KBM-7 (cell line): Measurements from ENCODE around the gene CTSW.

Experiments used
- DNase-seq: peaks from one replicate; pipeline ENCODE4 v3.0.0-alpha.2; 2015
- in situ Hi-C: fragments of 300-500 bp; cut with MboI; formaldehyde crosslinking; loops from 2 replicates; pipeline ENCODE4 v1.14.3; 2020; ENCODE audit warnings: low sequenced_read_pairs, low pct_unique_long_range_greater_than_20kb, mixed read lengths

The CTSW gene

GRCh38 chr11:65854852-65855837, 24.5 kb upstream of the CTSW start:
- DNase-seq, result no peak
- in situ Hi-C loops, result no loop called here

DNA sequence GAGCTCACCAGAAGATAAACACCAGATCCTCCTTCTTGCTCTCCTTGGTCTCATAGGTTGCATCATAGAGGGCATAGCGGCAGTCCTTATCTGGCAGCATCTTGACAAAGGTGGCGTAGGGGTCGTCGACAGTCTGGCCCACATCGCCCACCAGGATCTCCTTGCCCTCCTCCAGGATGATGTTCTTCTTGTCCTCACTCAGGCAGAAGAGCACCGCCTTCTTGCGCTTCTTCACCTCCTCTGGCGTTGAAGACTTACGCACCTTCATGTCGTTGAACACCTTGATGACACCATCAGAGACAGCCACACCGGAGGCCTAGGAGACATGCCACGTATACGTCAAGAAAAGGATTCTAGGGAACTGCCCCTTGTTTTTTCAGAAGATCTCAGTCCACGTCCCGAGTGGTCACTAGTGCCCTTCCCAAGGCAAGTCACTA, 23.7 kb upstream of the CTSW start:
- DNase-seq, result no peak
- in situ Hi-C loops, result no loop called here

GRCh38 chr11:65856689-65857499, 22.7 kb upstream of the CTSW start:
- DNase-seq, result peak; percentile 83
- in situ Hi-C loops, result no loop called here

DNA sequence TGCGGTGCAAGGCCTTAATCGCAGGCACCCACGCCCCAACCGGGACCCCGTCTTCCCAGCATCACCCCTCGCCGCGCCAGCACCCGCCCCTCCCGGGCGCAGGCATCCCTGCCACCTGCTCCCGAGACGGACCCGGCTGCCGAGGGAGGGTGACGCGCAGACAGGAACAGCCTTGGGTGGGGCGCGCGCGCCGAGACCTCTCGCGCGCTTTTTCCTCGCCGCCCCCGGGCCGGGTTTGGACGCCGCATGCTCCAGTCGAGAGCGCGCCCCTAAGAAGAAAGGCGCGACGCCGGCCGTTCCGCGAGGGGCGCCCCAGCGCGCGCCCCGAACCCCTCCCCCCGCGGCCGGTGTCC, 22.2 kb upstream of the CTSW start:
- in situ Hi-C loops, result no loop called here
- DNase-seq, result no peak

DNA sequence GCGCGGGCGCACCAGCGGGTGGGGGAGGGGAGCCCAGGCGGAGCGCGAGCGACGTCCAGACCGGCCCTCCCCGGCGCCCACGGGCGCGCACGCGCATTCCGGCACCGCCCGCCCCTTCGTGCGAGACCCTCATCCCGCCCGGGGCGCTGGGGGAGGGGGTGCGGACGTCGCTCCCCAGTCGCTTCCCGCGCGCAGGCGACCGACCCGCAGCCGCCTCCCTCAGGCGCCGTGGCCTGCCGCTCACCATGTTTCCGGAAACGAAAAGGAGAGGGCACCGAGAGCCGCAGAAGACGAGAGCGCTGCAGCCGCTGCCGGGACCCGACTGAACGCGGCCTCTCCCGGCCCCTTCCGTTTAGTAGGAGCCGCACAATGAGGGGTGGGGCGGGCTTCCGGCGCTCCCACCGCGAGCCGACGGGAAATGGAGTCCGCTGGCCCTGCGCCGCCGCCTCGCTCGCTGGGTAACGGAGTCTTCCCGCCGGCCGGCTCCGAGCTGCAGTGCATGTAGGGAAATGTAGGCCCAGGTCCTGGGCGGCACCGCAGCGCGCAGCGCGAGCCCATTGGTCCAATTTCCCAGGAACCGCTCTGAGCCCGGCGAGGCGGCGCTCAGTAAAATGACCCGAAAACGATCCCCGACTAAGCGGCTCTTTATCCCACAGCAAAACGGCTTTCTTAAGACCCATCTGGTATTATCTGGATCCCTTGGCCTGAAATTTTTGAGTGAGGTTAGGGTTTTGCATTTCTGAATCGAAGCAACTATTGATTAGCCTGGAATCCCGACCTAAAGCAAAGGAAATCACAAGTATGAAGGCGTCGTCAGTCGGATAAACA, 21.6 kb upstream of the CTSW start, which contains the start of gene CFL1:
CFL1 (minus strand) TSS at position 328 of the 828 bp plus-strand sequence; CDS start at position 247, 81 bp downstream.
- peak; percentile 99 for DNase-seq
- in situ Hi-C loops, result no loop called here

GRCh38 chr11:65858681-65859087, 21.0 kb upstream of the CTSW start:
- in situ Hi-C loops, result no loop called here
- DNase-seq, result no peak

DNA sequence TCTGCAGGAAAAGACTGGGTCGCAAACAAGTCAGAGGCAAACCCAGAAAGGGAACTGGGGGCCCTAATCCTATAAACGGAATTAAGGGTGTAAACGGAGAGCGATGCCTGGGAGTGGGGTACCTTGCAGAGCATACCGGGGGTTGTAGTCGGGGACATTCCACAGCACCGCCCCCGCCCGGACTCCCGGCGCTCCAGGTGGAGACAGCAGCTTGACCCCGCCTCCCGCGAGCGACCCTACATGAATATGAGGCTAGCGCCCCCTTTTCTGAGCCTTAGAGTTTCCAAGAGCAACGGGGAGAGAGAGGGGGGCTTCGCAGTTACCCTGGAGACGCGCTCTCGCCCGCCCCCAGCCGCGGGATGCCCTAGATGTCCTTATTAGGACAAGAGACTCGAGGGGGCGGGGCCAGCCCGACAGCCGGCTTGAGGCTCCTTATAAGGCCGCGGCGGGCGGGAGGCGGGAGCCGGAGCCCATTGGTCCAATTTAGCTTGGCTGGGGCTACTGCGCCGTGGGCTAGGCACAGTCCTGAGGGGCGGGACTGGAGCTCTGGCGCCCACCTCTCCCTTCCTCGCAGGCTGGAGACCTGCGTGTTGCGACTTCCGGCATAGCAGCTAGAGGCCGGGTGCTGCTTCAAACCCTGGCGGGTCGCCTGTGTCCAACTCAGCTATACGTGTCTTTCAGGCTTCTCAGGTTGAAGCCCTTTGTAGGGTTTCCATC, 20.4 kb upstream of the CTSW start:
- in situ Hi-C loops, result no loop called here
- DNase-seq, result peak; percentile 97

DNA sequence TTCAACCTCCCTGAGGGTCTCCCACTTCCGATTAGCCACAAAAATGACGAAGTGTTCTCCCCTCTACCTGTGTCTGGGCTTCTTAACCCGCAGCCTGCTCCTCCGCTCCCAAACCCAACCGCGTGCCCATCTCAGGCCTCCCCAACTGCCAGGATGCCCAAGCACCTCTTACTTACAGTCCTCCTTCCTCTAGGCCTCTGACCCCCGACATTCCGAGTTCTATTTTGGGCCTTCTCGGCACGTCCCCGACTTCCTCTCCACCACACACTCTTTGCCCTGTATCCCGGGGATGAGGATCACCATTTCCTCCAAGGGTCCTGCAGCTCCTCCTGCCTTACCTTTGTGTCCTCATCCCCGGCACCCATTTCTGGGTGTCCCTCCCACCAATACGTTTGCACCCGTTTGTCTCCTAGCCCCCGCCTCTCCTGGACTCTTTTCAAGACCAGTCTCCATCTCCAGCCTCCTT, 19.8 kb upstream of the CTSW start:
- no peak for DNase-seq

GRCh38 chr11:65860278-65861164, 19.1 kb upstream of the CTSW start, which contains the start of gene MUS81:
MUS81 (plus strand) TSS chr11:65860433; CDS start chr11:65860754, 321 bp downstream.
- peak; percentile 99 for DNase-seq
- in situ Hi-C loops, result no loop called here

More for the DNA sequence above, 19.8 kb upstream of the CTSW start:
- in situ Hi-C loops, result no loop called here

- in situ Hi-C loops, result no loop called here
- DNase-seq, result no peak
Measured at GRCh38 chr11:65861165-65861505, 18.5 kb upstream of the CTSW start.

GRCh38 chr11:65861533-65862183, 18.0 kb upstream of the CTSW start:
- no peak for DNase-seq
- in situ Hi-C loops, result no loop called here

- in situ Hi-C loops, result no loop called here
- DNase-seq, result no peak
Measured at GRCh38 chr11:65862191-65862735, 17.4 kb upstream of the CTSW start.

DNA sequence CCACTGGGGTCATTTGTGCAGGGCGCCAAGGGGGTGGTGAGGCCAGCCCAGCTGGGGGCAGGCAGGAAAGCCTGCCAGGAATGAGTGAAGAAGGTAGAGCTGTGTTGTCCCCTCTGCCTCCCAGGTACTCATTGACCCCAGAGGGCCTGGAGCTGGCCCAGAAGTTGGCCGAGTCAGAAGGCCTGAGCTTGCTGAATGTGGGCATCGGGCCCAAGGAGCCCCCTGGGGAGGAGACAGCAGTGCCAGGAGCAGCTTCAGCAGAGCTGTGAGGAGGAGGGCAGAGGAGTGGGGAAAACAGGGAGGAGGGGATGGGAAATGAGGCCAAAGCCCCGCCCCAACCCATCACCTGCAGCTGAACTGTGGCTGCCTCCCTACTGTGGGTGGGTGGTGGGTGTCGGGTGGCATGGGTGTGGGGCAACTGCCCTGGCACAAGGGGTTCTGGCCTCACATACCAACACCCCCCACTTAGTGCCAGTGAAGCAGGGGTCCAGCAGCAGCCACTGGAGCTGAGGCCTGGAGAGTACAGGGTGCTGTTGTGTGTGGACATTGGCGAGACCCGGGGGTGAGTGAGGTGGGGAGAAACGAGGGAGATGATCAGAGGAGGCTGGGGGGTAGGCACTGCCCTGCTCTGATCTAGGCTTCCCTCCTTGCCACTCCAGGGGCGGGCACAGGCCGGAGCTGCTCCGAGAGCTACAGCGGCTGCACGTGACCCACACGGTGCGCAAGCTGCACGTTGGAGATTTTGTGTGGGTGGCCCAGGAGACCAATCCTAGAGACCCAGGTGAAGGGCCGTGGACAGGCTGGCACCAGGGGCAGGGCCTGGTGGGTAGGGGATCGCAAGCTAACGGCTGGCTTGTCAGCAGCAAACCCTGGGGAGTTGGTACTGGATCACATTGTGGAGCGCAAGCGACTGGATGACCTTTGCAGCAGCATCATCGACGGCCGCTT, 16.4 kb upstream of the CTSW start:
- no peak for DNase-seq
- in situ Hi-C loops, result no loop called here

GRCh38 chr11:65863889-65864705, 15.5 kb upstream of the CTSW start:
- DNase-seq, result no peak
- in situ Hi-C loops, result no loop called here
